CMK (cell line): ENCODE data around the gene NUDT8.
"Not testable (repeated sequence)": the region's sequence is repeated elsewhere in the genome, so short reads cannot be mapped to it uniquely, and the experiment has no call there.

Experiments used
- DNase-seq: peaks from one replicate; pipeline ENCODE4 v3.0.0-alpha.2; 2010; ENCODE audit warnings: low read depth

The NUDT8 gene

GRCh38 chr11:67641338-67642172 is 11.8 kb upstream of the NUDT8 start:
- DNase-seq, result no peak

- no peak for DNase-seq
Observed at GRCh38 chr11:67640758-67641337, 11.1 kb upstream of the NUDT8 start.

- DNase-seq, result no peak
Observed at GRCh38 chr11:67640021-67640757, 10.5 kb upstream of the NUDT8 start.

GRCh38 chr11:67639438-67639859 is 9.7 kb upstream of the NUDT8 start, which contains the start of gene TBX10:
Gene TBX10 (minus strand): TSS chr11:67639763. CDS start chr11:67639472, 291 bp downstream.
- no peak for DNase-seq

- no peak for DNase-seq
Observed at GRCh38 chr11:67638535-67639437, 9.0 kb upstream of the NUDT8 start.

GRCh38 chr11:67637441-67637840 is 7.7 kb upstream of the NUDT8 start:
- DNase-seq, result not testable (repeated sequence)

GRCh38 chr11:67636962-67637361 is 7.2 kb upstream of the NUDT8 start:
- no peak for DNase-seq

- DNase-seq, result no peak
Observed at GRCh38 chr11:67635231-67635521, 5.4 kb upstream of the NUDT8 start.

GRCh38 chr11:67634366-67635230 is 4.9 kb upstream of the NUDT8 start:
- no peak for DNase-seq

GRCh38 chr11:67633758-67634365 is 4.1 kb upstream of the NUDT8 start:
- no peak for DNase-seq

GRCh38 chr11:67632982-67633755 is 3.4 kb upstream of the NUDT8 start:
- no peak for DNase-seq

GRCh38 chr11:67632175-67632981 is 2.6 kb upstream of the NUDT8 start:
- DNase-seq, result no peak

- DNase-seq, result no peak
Observed at GRCh38 chr11:67631853-67632174, 2.1 kb upstream of the NUDT8 start.

- DNase-seq, result no peak
Observed at GRCh38 chr11:67631411-67631810, 1.7 kb upstream of the NUDT8 start.

GRCh38 chr11:67630943-67631331 is 1.2 kb upstream of the NUDT8 start:
- DNase-seq, result no peak

GRCh38 chr11:67630228-67630942 is 648 bp upstream of the NUDT8 start:
- DNase-seq, result peak; percentile 96

GRCh38 chr11:67628710-67629385 is 889 bp downstream of the NUDT8 start:
- DNase-seq, result no peak
